IMR-90 (cell line): ENCODE measurements around the gene THBS1. TPM values are rescaled to one million over a fixed set of nuclear protein-coding genes. Genes with fewer than 3 reads are reported as not detected.

ENCODE experiments used
- ATAC-seq: fragments of 200-7000 bp; cut with Tn5 transposase; 2 replicates; pipeline ENCODE4 v1.9.1; 2020; ENCODE audit warnings: low read depth, mild to moderate bottlenecking, moderate library complexity
- BruUV-seq: library from RNA; stranded (reverse); fragments of 400-500 nt; replicated peaks from 2 replicates; lab custom pipeline; 2021; lab: Mats Ljungman, UMichigan
- CTCF ChIA-PET: fragments of 300-600 bp; formaldehyde crosslinking; extraction: SDS; loops from one replicate; lab custom pipeline; 2021; ENCODE audit warnings: antibody characterized with exemption; lab: Yijun Ruan, JAX
- POLR2A ChIA-PET: fragments of 300-600 bp; sonication (Branson Sonifier 250); formaldehyde crosslinking; loops from one replicate; lab custom pipeline; 2022; ENCODE audit warnings: antibody characterized with exemption; ENCODE audit not compliant: unreplicated experiment; lab: Charles Lee
- DNase-seq: peaks from one replicate; pipeline ENCODE4 v3.0.0; 2013
- H2AFZ ChIP-seq: replicated peaks from 2 replicates; pipeline ENCODE3; 2013; ENCODE audit warnings: low read length, mild to moderate bottlenecking; ENCODE audit not compliant: poor library complexity
- H2AK5ac ChIP-seq: 2 replicates; pipeline ENCODE4 v1.6.1; 2013; ENCODE audit warnings: low read depth, low read length, inconsistent platforms
- H2AK9ac ChIP-seq: replicated peaks from 2 replicates; pipeline ENCODE3; 2013; ENCODE audit warnings: mild to moderate bottlenecking, low read depth, low read length, moderate library complexity; ENCODE audit not compliant: poor library complexity
- H2BK120ac ChIP-seq: 2 replicates; pipeline ENCODE4 v1.6.1; 2013; ENCODE audit warnings: low read depth, low read length, inconsistent platforms
- H2BK15ac ChIP-seq: 3 replicates; pipeline ENCODE4 v1.6.1; 2013; ENCODE audit warnings: low read depth, low read length, inconsistent platforms
- H2BK20ac ChIP-seq: 2 replicates; pipeline ENCODE4 v1.6.1; 2013; ENCODE audit warnings: low read depth, mild to moderate bottlenecking, inconsistent platforms, low read length, moderate library complexity
- H2BK5ac ChIP-seq: 2 replicates; pipeline ENCODE4 v1.6.1; 2013; ENCODE audit warnings: mild to moderate bottlenecking, low read depth, low read length, inconsistent platforms; ENCODE audit not compliant: poor library complexity, severe bottlenecking
- H3K14ac ChIP-seq: replicated peaks from 2 replicates; pipeline ENCODE4 v1.6.1; 2013; ENCODE audit warnings: low read depth, low read length, inconsistent platforms
- H3K18ac ChIP-seq: 2 replicates; pipeline ENCODE4 v1.6.1; 2013; ENCODE audit warnings: low read depth, low read length, control low read depth
- H3K23ac ChIP-seq: 2 replicates; pipeline ENCODE4 v1.6.1; 2013; ENCODE audit warnings: low read depth, low read length, inconsistent platforms
- H3K27ac ChIP-seq: 2 replicates; pipeline ENCODE4 v1.5.1; 2013; ENCODE audit warnings: mild to moderate bottlenecking, control low read depth, low read length; ENCODE audit not compliant: insufficient read depth
- H3K27me3 ChIP-seq: 2 replicates; pipeline ENCODE4 v1.6.1; 2013; ENCODE audit warnings: low read length; ENCODE audit not compliant: control insufficient read depth, insufficient read depth
- H3K36me3 ChIP-seq: 2 replicates; pipeline ENCODE4 v1.6.1; 2013; ENCODE audit warnings: low read length, mixed read lengths; ENCODE audit not compliant: control insufficient read depth, insufficient read depth
- H3K4ac ChIP-seq: 2 replicates; pipeline ENCODE4 v1.6.1; 2013; ENCODE audit warnings: low read depth, low read length, inconsistent platforms
- H3K4me1 ChIP-seq: 2 replicates; pipeline ENCODE4 v1.6.1; 2013; ENCODE audit warnings: low read length, mixed read lengths; ENCODE audit not compliant: control insufficient read depth, insufficient read depth
- H3K4me2 ChIP-seq: 2 replicates; pipeline ENCODE4 v1.6.1; 2013; ENCODE audit warnings: low read depth, mild to moderate bottlenecking, control low read depth, low read length, moderate library complexity
- H3K4me3 ChIP-seq: 2 replicates; pipeline ENCODE4 v1.5.1; 2013; ENCODE audit warnings: low read depth, mild to moderate bottlenecking, control low read depth, low read length, moderate library complexity; ENCODE audit not compliant: insufficient read depth
- H3K56ac ChIP-seq: 2 replicates; pipeline ENCODE4 v1.6.1; 2013; ENCODE audit warnings: low read length, inconsistent platforms; ENCODE audit not compliant: insufficient read depth; ENCODE audit errors: extremely low read depth
- H3K79me1 ChIP-seq, 2 experiments: 2 replicates each; pipeline ENCODE4 v1.6.1; 2013; ENCODE audit warnings: low read length in 2 of 2, inconsistent platforms in 1 of 2, low read depth in 1 of 2
- H3K9ac ChIP-seq: 2 replicates; pipeline ENCODE4 v1.6.1; 2013; ENCODE audit warnings: low read depth, low read length, control low read depth
- H3K9me1 ChIP-seq: 2 replicates; pipeline ENCODE4 v1.6.1; 2013; ENCODE audit warnings: low read length, inconsistent platforms; ENCODE audit not compliant: insufficient read depth
- H3K9me3 ChIP-seq: 2 replicates; pipeline ENCODE4 v1.6.1; 2013; ENCODE audit warnings: low read length; ENCODE audit not compliant: control insufficient read depth, insufficient read depth
- H4K20me1 ChIP-seq: 2 replicates; pipeline ENCODE4 v1.6.1; 2013; ENCODE audit warnings: low read length, inconsistent platforms; ENCODE audit not compliant: insufficient read depth
- H4K5ac ChIP-seq: 2 replicates; pipeline ENCODE4 v1.6.1; 2013; ENCODE audit warnings: mild to moderate bottlenecking, low read depth, low read length, control low read depth
- H4K8ac ChIP-seq, 2 experiments: 2 replicates each; pipeline ENCODE4 v1.6.1; 2013; ENCODE audit warnings: low read depth in 2 of 2, low read length in 2 of 2, control low read depth in 1 of 2, inconsistent platforms in 1 of 2
- H4K91ac ChIP-seq: 2 replicates; pipeline ENCODE4 v1.6.1; 2013; ENCODE audit warnings: low read depth, low read length, inconsistent platforms; ENCODE audit not compliant: insufficient read depth
- BHLHE40 ChIP-seq: fragments of 150-350 bp; IDR thresholded peaks from 2 replicates; pipeline ENCODE4 v1.6.1; 2016; ENCODE audit warnings: mild to moderate bottlenecking, low read depth, low read length
- FOS ChIP-seq: fragments of 150-350 bp; IDR thresholded peaks from 2 replicates; pipeline ENCODE4 v1.6.1; 2016; ENCODE audit warnings: low read depth, low read length
- POLR2A ChIP-seq: IDR thresholded peaks from 2 replicates; pipeline ENCODE4 v1.6.1; 2012; ENCODE audit warnings: mild to moderate bottlenecking, low read depth, low read length
- USF2 ChIP-seq: fragments of 150-350 bp; IDR thresholded peaks from 2 replicates; pipeline ENCODE4 v1.6.1; 2017; ENCODE audit warnings: mild to moderate bottlenecking, antibody characterized with exemption, low read length, low read depth
- whole genome bisulfite sequencing, 2 experiments: methylation state at CpG; one replicate each; pipeline versions ENCODE4 v1.1.5 to v1.1.7; 2013; ENCODE audit warnings: missing lambda C conversion rate in 2 of 2; ENCODE audit not compliant: insufficient read length in 1 of 2; ENCODE audit errors: extremely low coverage in 2 of 2; 5-methylcytosine and 5-hydroxymethylcytosine counted together
- dilution Hi-C: fragments of 300-500 bp; cut with HindIII; formaldehyde crosslinking; loops from one replicate; pipeline ENCODE4 v1.14.3; 2018; ENCODE audit warnings: low sequenced_read_pairs; ENCODE audit not compliant: unreplicated experiment
- in situ Hi-C: fragments of 300-500 bp; cut with MboI; formaldehyde crosslinking; loops from 3 replicates; pipeline ENCODE4 v1.14.3; 2019; ENCODE audit warnings: low sequenced_read_pairs, inconsistent platforms, mixed read lengths
- intact Hi-C: fragments of 100-400 bp; cut with micrococcal nuclease; formaldehyde crosslinking; loops from 2 replicates; pipeline ENCODE4 v1.10.0; 2022
- polyA plus RNA-seq, 3 experiments: library from polyadenylated mRNA; depleted of rRNA; stranded (reverse); fragments of >200 nt; gene quantifications; 2 replicates each; pipeline ENCODE4 v1.2.3, GENCODE V29; 2012; ENCODE audit warnings: low replicate concordance in 1 of 3
- total RNA-seq: library from RNA; depleted of rRNA; stranded (reverse); fragments of >200 nt; gene quantifications from 2 replicates; pipeline ENCODE4 v1.2.3, GENCODE V29; 2012
- TF ChIP-seq, protein P1 (sequence below): conservative IDR thresholded peaks from 2 replicates; pipeline ENCODE4 v1.5.1; 2012; ENCODE audit warnings: mild to moderate bottlenecking, low read depth, low read length, improper control_type of control experiment

The THBS1 gene
- total and polyA plus RNA-seq, 2 of the 4 experiments (the other 2 are of a cell fraction), result 1,562 to 4,071 TPM

DNA sequence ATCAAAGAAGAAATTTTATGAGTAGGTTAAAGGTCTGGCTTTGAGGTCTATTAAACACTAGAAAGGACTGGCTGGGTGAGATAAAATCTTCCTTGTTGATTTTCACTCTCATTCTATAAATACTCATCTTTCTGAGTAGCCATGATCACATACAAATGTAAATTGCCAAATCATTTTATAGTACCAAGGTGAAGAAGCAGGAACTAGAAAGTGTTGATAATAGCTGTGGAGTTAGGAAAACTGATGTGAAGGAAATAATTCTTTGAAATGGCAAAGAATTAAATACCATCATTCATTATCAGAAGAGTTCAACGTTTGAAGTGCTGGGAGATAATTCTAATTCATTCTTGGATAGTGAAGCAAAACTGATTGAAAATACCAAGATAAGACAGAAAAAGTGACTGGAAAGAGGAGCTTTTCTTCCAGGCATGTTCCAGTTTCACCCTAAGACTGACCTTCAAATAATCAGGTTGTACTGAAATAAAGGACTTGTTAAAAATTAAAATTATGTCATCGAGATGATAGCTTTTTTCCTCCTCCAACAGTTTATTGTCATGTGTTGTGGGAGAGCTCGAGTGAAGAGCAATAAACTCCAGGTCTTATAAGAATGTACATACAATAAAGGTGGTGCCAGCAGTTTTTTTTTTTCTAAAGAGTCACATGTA, 17.4 kb downstream of the THBS1 start:
- H2BK20ac ChIP-seq, result no peak overlapping the region
- H3K27me3 ChIP-seq, result no peaks in the 10 kb centered on the region
- ATAC-seq (peak; percentile 2), DNase-seq (peak; percentile 80)
- H3K79me1 ChIP-seq, result peaks cover 0 to 21% of the 10 kb centered on the region in 2 experiments; a peak in 2 of 4 replicates
- no peak overlapping the region for H3K4ac ChIP-seq
- no peak; the same call in 1 of the 2 replicates for TF ChIP-seq FOS
- peak; percentile 40; the same call in 1 of the 2 replicates for TF ChIP-seq USF2
- TF ChIP-seq, protein P1, sequence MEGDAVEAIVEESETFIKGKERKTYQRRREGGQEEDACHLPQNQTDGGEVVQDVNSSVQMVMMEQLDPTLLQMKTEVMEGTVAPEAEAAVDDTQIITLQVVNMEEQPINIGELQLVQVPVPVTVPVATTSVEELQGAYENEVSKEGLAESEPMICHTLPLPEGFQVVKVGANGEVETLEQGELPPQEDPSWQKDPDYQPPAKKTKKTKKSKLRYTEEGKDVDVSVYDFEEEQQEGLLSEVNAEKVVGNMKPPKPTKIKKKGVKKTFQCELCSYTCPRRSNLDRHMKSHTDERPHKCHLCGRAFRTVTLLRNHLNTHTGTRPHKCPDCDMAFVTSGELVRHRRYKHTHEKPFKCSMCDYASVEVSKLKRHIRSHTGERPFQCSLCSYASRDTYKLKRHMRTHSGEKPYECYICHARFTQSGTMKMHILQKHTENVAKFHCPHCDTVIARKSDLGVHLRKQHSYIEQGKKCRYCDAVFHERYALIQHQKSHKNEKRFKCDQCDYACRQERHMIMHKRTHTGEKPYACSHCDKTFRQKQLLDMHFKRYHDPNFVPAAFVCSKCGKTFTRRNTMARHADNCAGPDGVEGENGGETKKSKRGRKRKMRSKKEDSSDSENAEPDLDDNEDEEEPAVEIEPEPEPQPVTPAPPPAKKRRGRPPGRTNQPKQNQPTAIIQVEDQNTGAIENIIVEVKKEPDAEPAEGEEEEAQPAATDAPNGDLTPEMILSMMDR, result no peak
- TF ChIP-seq POLR2A, result peak; percentile 70
- 0 out of 2 replicates have a peak, but pooled peaks have one; percentile 6 for TF ChIP-seq BHLHE40
- H2AK9ac ChIP-seq, result no peak overlapping the region
- BruUV-seq, result no TSS peak
- H2BK5ac ChIP-seq, result no peak overlapping the region
- no peak overlapping the region for H4K5ac ChIP-seq
- no peak overlapping the region for H4K91ac ChIP-seq
- in situ Hi-C loops, result no loop called here
- intact Hi-C loops, result no loop called here
- H4K20me1 ChIP-seq, result peaks cover 58% of the 10 kb centered on the region
- no peak overlapping the region for H3K23ac ChIP-seq
- H3K56ac ChIP-seq, result no peak overlapping the region
- no peak overlapping the region for H3K9ac ChIP-seq
- peaks cover 8% of the 10 kb centered on the region for H3K9me1 ChIP-seq
- no peak overlapping the region for H3K14ac ChIP-seq
- H2AFZ ChIP-seq, result no peak overlapping the region
- peaks cover 25% of the 10 kb centered on the region for H3K36me3 ChIP-seq
- no peak overlapping the region for H2BK15ac ChIP-seq
- dilution Hi-C loops, result no loop called here
- no peak overlapping the region for H3K27ac ChIP-seq
- no peak overlapping the region for H3K4me3 ChIP-seq
- H2BK120ac ChIP-seq, result no peak overlapping the region
- WGBS, 2 experiments, result no CpG with 5 or more reads among the region's 3 CpGs
- no peak overlapping the region for H4K8ac ChIP-seq
- H3K9me3 ChIP-seq, result no peaks in the 10 kb centered on the region
- peaks cover 2% of the 10 kb centered on the region for H3K4me1 ChIP-seq
- CTCF ChIA-PET, result no interaction called here
- no peak overlapping the region for H2AK5ac ChIP-seq
- POLR2A ChIA-PET, result interaction anchor here (0.6 to 1.4 kb wide), 4 partner anchors 10 to 370 kb away, joined by 3 to 5 read pairs (median 4); no protein-coding TSS in a partner anchor
- H3K4me2 ChIP-seq, result no peak overlapping the region
- no peak overlapping the region for H3K18ac ChIP-seq
